T-helper 2 cell treated with Interferon-gamma antibody and Interleukin-4, amounts not matched to agents 100 ng/mL and 5 ng/mL, for 36 hours (primary cell): ENCODE measurements around the gene XIST. TPM values are rescaled to one million over a fixed set of nuclear protein-coding genes. Genes with fewer than 3 reads are reported as not detected.
"Not testable (repeated sequence)": the region's sequence is repeated elsewhere in the genome, so short reads cannot be mapped to it uniquely, and the experiment has no call there.

Experiments
- intact Hi-C: fragments of 100-400 bp; cut with micrococcal nuclease; formaldehyde crosslinking; loops from one replicate; pipeline ENCODE4 v1.15.1; 2023
- total RNA-seq: library from RNA; stranded (reverse); gene quantifications from 2 replicates; pipeline ENCODE4 v1.2.3, GENCODE V29; 2022

The XIST gene
- total RNA-seq, 1 donor from 2014 or later, result not detected

GRCh38 chrX:73840120-73840924, 12.2 kb downstream of the XIST start:
- intact Hi-C loops, result no loop called here

GRCh38 chrX:73839152-73839551, 13.4 kb downstream of the XIST start:
- intact Hi-C loops, result no loop called here

GRCh38 chrX:73838123-73838522, 14.4 kb downstream of the XIST start:
- intact Hi-C loops, result no loop called here

GRCh38 chrX:73836956-73837477, 15.5 kb downstream of the XIST start:
- intact Hi-C loops, result no loop called here

- intact Hi-C loops, result no loop called here
Observed at GRCh38 chrX:73834219-73834618, 18.3 kb downstream of the XIST start.

- intact Hi-C loops, result no loop called here
Observed at GRCh38 chrX:73832319-73832718, 20.2 kb downstream of the XIST start.

GRCh38 chrX:73831500-73831899, 21.0 kb downstream of the XIST start:
- intact Hi-C loops, result no loop called here

- intact Hi-C loops, result no loop called here
Observed at GRCh38 chrX:73830489-73831414, 21.8 kb downstream of the XIST start.

GRCh38 chrX:73829890-73830466, 22.5 kb downstream of the XIST start:
- intact Hi-C loops, result no loop called here

GRCh38 chrX:73828080-73828720, 24.3 kb downstream of the XIST start:
- intact Hi-C loops, result no loop called here

GRCh38 chrX:73827406-73827805, 25.1 kb downstream of the XIST start:
- intact Hi-C loops, result no loop called here

- intact Hi-C loops, result no loop called here
Observed at GRCh38 chrX:73826996-73827395, 25.5 kb downstream of the XIST start.

- intact Hi-C loops, result no loop called here
Observed at GRCh38 chrX:73825569-73825968, 26.9 kb downstream of the XIST start.

- intact Hi-C loops, result no loop called here
Observed at GRCh38 chrX:73823473-73824004, 29.0 kb downstream of the XIST start.

- intact Hi-C loops, result no loop called here
Observed at GRCh38 chrX:73822775-73823174, 29.7 kb downstream of the XIST start.

- intact Hi-C loops, result no loop called here
Observed at GRCh38 chrX:73821921-73822559, 30.5 kb downstream of the XIST start.

GRCh38 chrX:73819864-73820558, 32.5 kb downstream of the XIST start:
- intact Hi-C loops, result not testable (repeated sequence)

GRCh38 chrX:73818200-73819116, 34.1 kb downstream of the XIST start:
- intact Hi-C loops, result no loop called here
